ENCODE data around the gene SNTG2.
A peak's percentile ranks its signal among the peaks of the same experiment; 100 is the strongest.
"Not testable (repeated sequence)": the region's sequence is repeated elsewhere in the genome, so short reads cannot be mapped to it uniquely, and the experiment has no call there.

SNTG2 gene

GRCh38 chr2:1208522-1208921, 257.9 kb downstream of the SNTG2 start:
- no peak for DNase-seq

GRCh38 chr2:1209246-1209645, 258.6 kb downstream of the SNTG2 start:
- DNase-seq, result no peak

GRCh38 chr2:1209761-1210160, 259.1 kb downstream of the SNTG2 start:
- no peak for DNase-seq

GRCh38 chr2:1210352-1210751, 259.7 kb downstream of the SNTG2 start:
- no peak for DNase-seq

- peak; percentile 30 for DNase-seq
These were observed 269.4 kb downstream of the SNTG2 start for GRCh38 chr2:1219901-1220573.

- DNase-seq, result no peak
These were observed 271.4 kb downstream of the SNTG2 start for GRCh38 chr2:1222056-1222455.

- DNase-seq, result no peak
These were observed 273.1 kb downstream of the SNTG2 start for GRCh38 chr2:1223791-1224190.

GRCh38 chr2:1224901-1225300, 274.3 kb downstream of the SNTG2 start:
- DNase-seq, result peak; percentile 3

- no peak for DNase-seq
These were observed 276.1 kb downstream of the SNTG2 start for GRCh38 chr2:1226766-1227165.

- DNase-seq, result no peak
These were observed 276.7 kb downstream of the SNTG2 start for GRCh38 chr2:1227274-1227900.

- DNase-seq, result not testable (repeated sequence)
These were observed 278.9 kb downstream of the SNTG2 start for GRCh38 chr2:1229596-1229995.

- no peak for DNase-seq
These were observed 279.7 kb downstream of the SNTG2 start for GRCh38 chr2:1230155-1230893.

- no peak for DNase-seq
These were observed 280.9 kb downstream of the SNTG2 start for GRCh38 chr2:1231466-1232063.

- DNase-seq, result no peak
These were observed 282.6 kb downstream of the SNTG2 start for GRCh38 chr2:1233281-1233680.

GRCh38 chr2:1234731-1235308, 284.2 kb downstream of the SNTG2 start:
- peak; percentile 15 for DNase-seq

- no peak for DNase-seq
These were observed 285.2 kb downstream of the SNTG2 start for GRCh38 chr2:1235806-1236205.

- DNase-seq, result peak; percentile 6
These were observed 286.0 kb downstream of the SNTG2 start for GRCh38 chr2:1236606-1237005.

- DNase-seq, result no peak
These were observed 287.1 kb downstream of the SNTG2 start for GRCh38 chr2:1237783-1238182.

- DNase-seq, result no peak
These were observed 288.0 kb downstream of the SNTG2 start for GRCh38 chr2:1238598-1239138.

GRCh38 chr2:1245193-1245592, 294.5 kb downstream of the SNTG2 start:
- no peak for DNase-seq

- no peak for DNase-seq
These were observed 295.6 kb downstream of the SNTG2 start for GRCh38 chr2:1246239-1246638.

GRCh38 chr2:1246991-1247390, 296.3 kb downstream of the SNTG2 start:
- no peak for DNase-seq

- DNase-seq, result no peak
These were observed 297.5 kb downstream of the SNTG2 start for GRCh38 chr2:1248187-1248586.

All from fibroblast of skin of right biceps (primary cell).